NCI-H2081 (cell line): ENCODE results near the gene UNC5C.

Experiments
- DNase-seq, 2 experiments: peaks; one replicate each; lab custom pipeline; 2025; lab: John Stamatoyannopoulos, UW

UNC5C gene

GRCh38 chr4:95402299-95402698 is 146.5 kb downstream of the UNC5C start:
- no peak for DNase-seq

GRCh38 chr4:95398217-95398616 is 150.6 kb downstream of the UNC5C start:
- no peak for DNase-seq

- DNase-seq = no peak
These were observed 153.9 kb downstream of the UNC5C start for GRCh38 chr4:95394752-95395306.

GRCh38 chr4:95393821-95394220 is 155.0 kb downstream of the UNC5C start:
- no peak for DNase-seq

GRCh38 chr4:95388911-95389310 is 159.9 kb downstream of the UNC5C start:
- no peak for DNase-seq

- DNase-seq = no peak
These were observed 161.1 kb downstream of the UNC5C start for GRCh38 chr4:95387719-95388118.

GRCh38 chr4:95386410-95386809 is 162.4 kb downstream of the UNC5C start:
- DNase-seq = no peak

- no peak for DNase-seq
These were observed 166.8 kb downstream of the UNC5C start for GRCh38 chr4:95381843-95382580.

GRCh38 chr4:95379633-95380032 is 169.1 kb downstream of the UNC5C start:
- no peak for DNase-seq

GRCh38 chr4:95377366-95377900 is 171.3 kb downstream of the UNC5C start:
- no peak for DNase-seq

GRCh38 chr4:95371476-95372224 is 177.1 kb downstream of the UNC5C start:
- no peak for DNase-seq

GRCh38 chr4:95367824-95368223 is 180.9 kb downstream of the UNC5C start:
- DNase-seq = no peak

GRCh38 chr4:95363966-95364365 is 184.8 kb downstream of the UNC5C start:
- no peak for DNase-seq

- no peak for DNase-seq
These were observed 185.2 kb downstream of the UNC5C start for GRCh38 chr4:95363559-95363925.

GRCh38 chr4:95362906-95363558 is 185.7 kb downstream of the UNC5C start:
- DNase-seq = peak in 1 of 2 experiments; percentile 29

GRCh38 chr4:95362066-95362465 is 186.7 kb downstream of the UNC5C start:
- DNase-seq = no peak

GRCh38 chr4:95361696-95361965 is 187.1 kb downstream of the UNC5C start:
- no peak for DNase-seq

- no peak for DNase-seq
These were observed 187.7 kb downstream of the UNC5C start for GRCh38 chr4:95360906-95361695.

- no peak for DNase-seq
These were observed 188.4 kb downstream of the UNC5C start for GRCh38 chr4:95360256-95360903.

GRCh38 chr4:95358421-95358820 is 190.4 kb downstream of the UNC5C start:
- no peak for DNase-seq

- DNase-seq = no peak
These were observed 193.8 kb downstream of the UNC5C start for GRCh38 chr4:95355021-95355420.
